Body of pancreas (tissue), 4 donors: ENCODE data around the gene UTP11.

ENCODE experiments used
- CTCF ChIP-seq, 7 experiments: fragments of 450-650 bp in 4 of 7; fragments of 200-600 bp in 3 of 7; sonication (generic) in 3 of 7; IDR thresholded peaks; one replicate each; pipeline ENCODE4 v1.5.1; 2016 to 2019; ENCODE audit warnings: antibody characterized with exemption in 7 of 7
- POLR2A ChIP-seq, 3 donors: fragments of 450-650 bp; IDR thresholded peaks; one replicate each; pipeline ENCODE4 v1.6.1; 2016; ENCODE audit warnings: antibody characterized with exemption in 3 of 3, mild to moderate bottlenecking in 2 of 3

- TF ChIP-seq CTCF (IDR thresholded peaks at IDR 0.05), result no peak
- TF ChIP-seq POLR2A (IDR thresholded peaks at IDR 0.05), result no peak
These were observed 29.0 kb upstream of the UTP11 start for GRCh38 chr1:37983546-37983945.
